GM12801 (cell line): Measurements from ENCODE around the gene CD163.

ENCODE experiments used
- TF ChIP-seq, protein P1 (sequence below): IDR thresholded peaks from one replicate; pipeline ENCODE4 v1.5.1; 2011; ENCODE audit warnings: control low read depth; ENCODE audit not compliant: insufficient read length; ENCODE audit errors: extremely low read depth

Gene CD163

DNA sequence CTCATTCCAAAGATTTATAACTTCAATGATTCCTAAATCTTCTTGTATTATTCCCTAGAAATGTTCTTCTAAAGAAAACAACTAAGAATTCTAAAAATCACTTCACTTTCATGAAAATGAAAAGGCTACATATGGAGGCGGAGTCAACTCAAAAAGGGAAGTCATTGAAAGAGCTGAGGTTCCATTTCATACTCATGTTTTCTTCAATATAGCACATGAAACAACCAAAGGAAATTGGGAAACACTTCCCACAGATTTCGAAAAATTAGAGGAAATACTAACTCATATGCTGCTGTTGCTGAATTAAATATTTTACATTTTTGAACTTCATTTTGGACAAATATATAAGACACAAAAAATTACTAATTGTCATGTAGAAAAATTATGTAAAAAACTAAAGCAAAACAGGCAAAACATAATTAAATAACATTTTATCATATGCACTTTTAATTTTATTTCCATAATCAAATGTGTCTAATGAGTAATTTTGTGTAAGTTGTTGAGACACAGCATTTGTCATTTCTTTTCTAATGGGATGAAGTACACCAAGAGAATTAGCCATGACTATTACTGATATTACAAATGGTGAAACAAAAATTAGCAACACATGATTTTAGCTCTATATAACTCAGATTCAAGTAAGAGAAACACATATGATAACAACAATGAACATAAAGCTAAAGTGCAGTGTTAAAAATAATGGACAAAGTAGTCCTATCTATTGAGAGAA is at the start of gene CD163:
Gene CD163, minus strand, starts transcription at position 92 of the 730 bp plus-strand sequence. Its CDS starts 87 bp downstream, at position 5.
- TF ChIP-seq, protein P1, sequence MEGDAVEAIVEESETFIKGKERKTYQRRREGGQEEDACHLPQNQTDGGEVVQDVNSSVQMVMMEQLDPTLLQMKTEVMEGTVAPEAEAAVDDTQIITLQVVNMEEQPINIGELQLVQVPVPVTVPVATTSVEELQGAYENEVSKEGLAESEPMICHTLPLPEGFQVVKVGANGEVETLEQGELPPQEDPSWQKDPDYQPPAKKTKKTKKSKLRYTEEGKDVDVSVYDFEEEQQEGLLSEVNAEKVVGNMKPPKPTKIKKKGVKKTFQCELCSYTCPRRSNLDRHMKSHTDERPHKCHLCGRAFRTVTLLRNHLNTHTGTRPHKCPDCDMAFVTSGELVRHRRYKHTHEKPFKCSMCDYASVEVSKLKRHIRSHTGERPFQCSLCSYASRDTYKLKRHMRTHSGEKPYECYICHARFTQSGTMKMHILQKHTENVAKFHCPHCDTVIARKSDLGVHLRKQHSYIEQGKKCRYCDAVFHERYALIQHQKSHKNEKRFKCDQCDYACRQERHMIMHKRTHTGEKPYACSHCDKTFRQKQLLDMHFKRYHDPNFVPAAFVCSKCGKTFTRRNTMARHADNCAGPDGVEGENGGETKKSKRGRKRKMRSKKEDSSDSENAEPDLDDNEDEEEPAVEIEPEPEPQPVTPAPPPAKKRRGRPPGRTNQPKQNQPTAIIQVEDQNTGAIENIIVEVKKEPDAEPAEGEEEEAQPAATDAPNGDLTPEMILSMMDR, result no peak

DNA sequence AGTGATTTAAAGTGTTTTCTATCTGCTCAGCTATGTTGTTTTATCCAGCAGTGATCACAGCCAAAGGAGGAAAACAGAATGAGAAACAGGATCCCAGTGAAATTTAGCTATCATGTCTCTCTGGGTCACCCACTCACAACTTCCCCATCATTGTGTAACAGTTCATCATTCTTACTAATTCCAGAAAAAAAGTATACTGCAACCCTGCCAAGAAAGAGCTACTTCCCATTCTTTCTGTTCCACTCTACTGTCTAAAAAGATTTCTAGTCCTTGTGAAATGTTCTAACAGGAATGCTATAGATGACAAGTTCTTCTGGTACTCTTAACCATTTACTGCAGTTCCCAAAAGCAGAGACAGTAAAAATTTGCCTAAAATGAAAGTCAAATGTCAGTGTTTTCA is 39.2 kb upstream of the CD163 start:
- TF ChIP-seq, protein P1, result no peak

DNA sequence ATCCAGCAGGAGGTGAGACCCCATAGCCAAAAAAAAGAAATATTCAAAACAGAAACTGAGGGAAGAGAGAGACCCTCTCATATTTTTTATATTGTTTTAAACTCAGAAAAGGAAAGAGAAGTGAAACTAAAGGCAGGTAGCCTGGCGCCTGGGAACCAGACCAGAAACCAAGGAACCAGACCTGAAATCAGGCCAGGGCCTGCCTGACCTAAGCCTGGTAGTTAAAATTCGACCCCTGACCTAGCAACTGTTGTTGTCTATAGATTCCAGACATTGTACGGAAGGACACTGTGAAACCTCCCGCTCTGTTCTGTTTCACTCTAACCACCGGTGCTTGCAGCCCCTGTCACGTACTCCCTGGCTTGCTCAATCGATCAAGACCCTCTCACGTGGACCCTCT is 38.5 kb upstream of the CD163 start:
- TF ChIP-seq, protein P1, result no peak

DNA sequence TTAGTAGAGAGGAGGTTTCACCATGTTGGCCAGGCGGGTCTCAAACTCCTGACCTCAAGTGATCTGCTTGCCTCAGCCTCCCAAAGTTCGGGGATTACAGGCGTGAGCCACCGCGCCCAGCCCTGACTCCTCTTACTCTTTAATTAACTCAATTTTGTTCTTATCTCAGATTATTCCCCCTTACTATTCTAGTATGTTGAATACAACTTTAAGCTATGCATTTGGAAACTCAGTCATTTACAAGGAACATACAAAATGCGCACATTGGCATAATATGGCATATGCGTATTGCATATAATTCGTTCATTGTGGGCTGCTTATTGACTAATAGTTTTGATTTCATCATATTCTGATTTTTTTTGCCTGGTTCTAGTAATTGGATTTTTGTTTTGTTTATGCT is 10.8 kb upstream of the CD163 start:
- TF ChIP-seq, protein P1, result no peak

DNA sequence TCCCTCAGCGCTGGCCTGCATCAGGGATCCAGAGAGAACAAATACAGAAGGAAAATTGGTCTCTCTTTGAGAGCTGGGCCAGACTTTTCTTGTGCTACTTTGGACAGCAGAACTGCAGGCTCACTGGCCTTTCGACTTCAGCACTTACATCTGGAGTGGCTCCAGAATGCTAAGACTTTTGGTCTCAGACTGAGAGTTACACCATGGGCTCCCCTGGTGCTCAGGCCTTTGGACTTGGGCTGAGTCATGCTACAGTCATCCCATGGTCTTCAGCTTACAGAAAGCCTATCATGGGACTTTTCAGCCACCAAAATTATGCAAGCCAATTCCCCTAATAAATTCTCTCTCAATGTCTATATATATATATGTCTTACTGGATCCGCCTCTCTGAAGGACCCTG is 9.0 kb upstream of the CD163 start:
- TF ChIP-seq, protein P1, result no peak

DNA sequence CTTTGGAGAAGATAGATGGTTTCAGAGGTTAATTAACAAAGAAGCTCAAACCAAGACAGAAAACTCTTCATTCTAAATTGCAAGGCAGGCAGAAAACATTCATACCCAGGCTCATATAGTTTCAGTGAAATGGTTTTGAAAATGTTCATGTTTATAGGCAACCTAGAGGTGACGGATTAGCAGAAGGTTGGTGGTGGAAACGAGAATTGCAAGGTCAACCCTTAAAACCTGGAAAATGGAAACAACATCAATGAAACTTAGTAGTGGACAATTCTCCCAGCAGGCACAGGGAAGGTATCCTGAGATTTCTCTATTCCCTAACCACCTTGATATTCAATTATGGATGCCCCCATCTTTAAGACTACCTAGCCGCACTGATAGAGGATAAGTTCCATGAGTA is 965 bp downstream of the CD163 start:
- TF ChIP-seq, protein P1, result no peak

GRCh38 chr12:7501031-7501588 is 2.5 kb downstream of the CD163 start:
- TF ChIP-seq, protein P1, result no peak
